Ishikawa (cell line): Measurements from ENCODE around the gene MOCS1.

Experiments
- CREB1 ChIP-seq: IDR thresholded peaks from 2 replicates; pipeline ENCODE4 v1.6.1; 2012; ENCODE audit warnings: low read depth
- EP300 ChIP-seq: IDR thresholded peaks from 2 replicates; pipeline ENCODE4 v1.6.1; 2012; ENCODE audit warnings: borderline replicate concordance
- FOXM1 ChIP-seq: IDR thresholded peaks from 2 replicates; pipeline ENCODE4 v1.6.1; 2012; ENCODE audit warnings: low read depth, borderline replicate concordance
- RAD21 ChIP-seq: IDR thresholded peaks from 2 replicates; pipeline ENCODE4 v1.6.1; 2012; ENCODE audit warnings: low read depth
- TAF1 ChIP-seq: IDR thresholded peaks from 2 replicates; pipeline ENCODE4 v1.6.1; 2012; ENCODE audit warnings: low read depth, mild to moderate bottlenecking
- TCF12 ChIP-seq: IDR thresholded peaks from 2 replicates; pipeline ENCODE4 v1.6.1; 2012; ENCODE audit warnings: low read depth
- TEAD4 ChIP-seq: IDR thresholded peaks from 2 replicates; pipeline ENCODE4 v1.6.1; 2012
- YY1 ChIP-seq: IDR thresholded peaks from 2 replicates; pipeline ENCODE4 v1.6.1; 2012; ENCODE audit warnings: low read depth
- TF ChIP-seq, protein P1 (sequence below): IDR thresholded peaks from 2 replicates; pipeline ENCODE4 v1.6.1; 2012; ENCODE audit warnings: low read depth, mild to moderate bottlenecking
- TF ChIP-seq, protein P2 (sequence below): IDR thresholded peaks from 2 replicates; pipeline ENCODE4 v1.6.1; 2012

DNA sequence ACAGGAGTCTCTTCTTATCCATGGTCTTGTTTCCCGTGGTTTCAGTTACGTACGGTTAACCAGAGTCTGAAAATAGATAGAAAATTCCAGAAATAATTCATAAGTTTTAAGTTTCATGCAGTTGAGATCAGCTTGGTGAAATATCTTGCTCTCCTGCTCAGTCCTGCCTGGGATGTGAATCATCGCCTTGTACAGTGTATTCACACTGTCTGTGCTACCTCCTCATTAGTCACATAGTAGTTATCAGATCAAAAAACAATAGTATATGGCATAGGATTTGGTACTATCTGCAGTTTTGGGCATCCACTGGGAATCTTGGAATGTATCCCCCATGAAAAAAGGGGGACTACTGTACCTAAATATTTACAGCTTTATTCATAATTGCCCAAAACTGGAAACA, 22.7 kb upstream of the MOCS1 start:
- no peak for TF ChIP-seq EP300
- no peak for TF ChIP-seq CREB1
- no peak for TF ChIP-seq TCF12
- TF ChIP-seq TAF1 = no peak
- TF ChIP-seq TEAD4 = no peak
- TF ChIP-seq RAD21 = no peak
- TF ChIP-seq, protein P1, sequence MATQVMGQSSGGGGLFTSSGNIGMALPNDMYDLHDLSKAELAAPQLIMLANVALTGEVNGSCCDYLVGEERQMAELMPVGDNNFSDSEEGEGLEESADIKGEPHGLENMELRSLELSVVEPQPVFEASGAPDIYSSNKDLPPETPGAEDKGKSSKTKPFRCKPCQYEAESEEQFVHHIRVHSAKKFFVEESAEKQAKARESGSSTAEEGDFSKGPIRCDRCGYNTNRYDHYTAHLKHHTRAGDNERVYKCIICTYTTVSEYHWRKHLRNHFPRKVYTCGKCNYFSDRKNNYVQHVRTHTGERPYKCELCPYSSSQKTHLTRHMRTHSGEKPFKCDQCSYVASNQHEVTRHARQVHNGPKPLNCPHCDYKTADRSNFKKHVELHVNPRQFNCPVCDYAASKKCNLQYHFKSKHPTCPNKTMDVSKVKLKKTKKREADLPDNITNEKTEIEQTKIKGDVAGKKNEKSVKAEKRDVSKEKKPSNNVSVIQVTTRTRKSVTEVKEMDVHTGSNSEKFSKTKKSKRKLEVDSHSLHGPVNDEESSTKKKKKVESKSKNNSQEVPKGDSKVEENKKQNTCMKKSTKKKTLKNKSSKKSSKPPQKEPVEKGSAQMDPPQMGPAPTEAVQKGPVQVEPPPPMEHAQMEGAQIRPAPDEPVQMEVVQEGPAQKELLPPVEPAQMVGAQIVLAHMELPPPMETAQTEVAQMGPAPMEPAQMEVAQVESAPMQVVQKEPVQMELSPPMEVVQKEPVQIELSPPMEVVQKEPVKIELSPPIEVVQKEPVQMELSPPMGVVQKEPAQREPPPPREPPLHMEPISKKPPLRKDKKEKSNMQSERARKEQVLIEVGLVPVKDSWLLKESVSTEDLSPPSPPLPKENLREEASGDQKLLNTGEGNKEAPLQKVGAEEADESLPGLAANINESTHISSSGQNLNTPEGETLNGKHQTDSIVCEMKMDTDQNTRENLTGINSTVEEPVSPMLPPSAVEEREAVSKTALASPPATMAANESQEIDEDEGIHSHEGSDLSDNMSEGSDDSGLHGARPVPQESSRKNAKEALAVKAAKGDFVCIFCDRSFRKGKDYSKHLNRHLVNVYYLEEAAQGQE = no peak
- TF ChIP-seq YY1 = no peak
- TF ChIP-seq FOXM1 = no peak
- TF ChIP-seq, protein P2, sequence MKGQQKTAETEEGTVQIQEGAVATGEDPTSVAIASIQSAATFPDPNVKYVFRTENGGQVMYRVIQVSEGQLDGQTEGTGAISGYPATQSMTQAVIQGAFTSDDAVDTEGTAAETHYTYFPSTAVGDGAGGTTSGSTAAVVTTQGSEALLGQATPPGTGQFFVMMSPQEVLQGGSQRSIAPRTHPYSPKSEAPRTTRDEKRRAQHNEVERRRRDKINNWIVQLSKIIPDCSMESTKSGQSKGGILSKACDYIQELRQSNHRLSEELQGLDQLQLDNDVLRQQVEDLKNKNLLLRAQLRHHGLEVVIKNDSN = no peak
